ENCODE results near the gene IL23R.
"Not testable (repeated sequence)": the region's sequence is repeated elsewhere in the genome, so short reads cannot be mapped to it uniquely, and the experiment has no call there.

IL23R gene

DNA sequence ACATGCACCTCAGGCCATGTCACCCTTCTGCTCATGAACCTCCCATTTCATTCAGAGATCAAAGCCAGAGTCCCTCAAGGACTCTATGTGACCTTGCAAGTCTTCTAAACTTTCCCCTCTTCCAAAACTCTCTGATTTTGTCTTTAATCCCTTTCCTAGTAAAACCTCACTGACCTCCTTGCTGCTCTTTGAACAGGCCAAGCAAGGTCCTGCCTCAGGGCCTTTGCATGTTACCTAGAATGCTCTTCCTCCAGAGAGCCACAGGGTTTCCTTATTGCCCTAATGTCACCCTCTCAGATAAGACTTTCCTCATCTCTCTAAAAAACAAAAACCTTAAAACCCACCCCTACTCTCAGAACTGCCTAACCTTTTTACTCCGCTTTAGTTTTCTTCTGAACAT lies 26.6 kb downstream of the IL23R start:
- DNase-seq (ENCODE audit: low spot score): no peak

DNA sequence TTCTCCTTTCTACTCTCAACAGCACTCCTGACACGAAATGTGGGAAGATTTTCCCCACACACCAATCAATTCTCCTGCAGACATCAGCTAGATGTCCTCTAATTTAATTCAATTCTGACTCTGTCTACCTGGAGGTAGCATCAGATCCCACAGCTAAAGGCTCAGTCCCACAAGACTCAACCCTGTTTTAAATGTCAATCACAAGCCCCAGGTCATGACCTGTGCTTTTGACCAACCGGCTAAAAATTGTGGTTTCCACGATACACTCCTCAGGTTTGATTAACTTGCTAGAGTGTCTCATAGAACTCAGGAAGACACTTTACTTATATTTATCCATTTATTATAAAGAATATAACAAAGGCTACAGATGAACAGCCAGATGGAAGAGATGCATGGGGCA lies 27.4 kb downstream of the IL23R start:
- DNase-seq (ENCODE audit: low spot score): no peak

- DNase-seq (ENCODE audit: low spot score): no peak
Observed at GRCh38 chr1:67194209-67194863, 28.1 kb downstream of the IL23R start.

DNA sequence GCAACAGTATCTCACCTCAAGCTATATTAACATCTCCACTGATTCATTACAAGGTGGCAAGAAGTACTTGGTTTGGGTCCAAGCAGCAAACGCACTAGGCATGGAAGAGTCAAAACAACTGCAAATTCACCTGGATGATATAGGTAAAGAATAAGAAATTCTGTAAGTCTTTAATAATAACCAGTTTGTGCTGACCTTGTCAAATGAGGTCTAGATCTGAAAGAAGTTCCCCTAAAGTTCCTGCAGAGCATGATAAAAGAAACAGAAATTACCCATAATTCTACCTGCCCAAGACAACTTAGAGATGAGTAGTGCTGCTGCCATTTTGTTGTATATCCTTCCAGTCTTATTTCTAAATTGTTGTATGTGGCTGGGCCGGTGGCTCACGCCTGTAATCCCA lies 34.5 kb downstream of the IL23R start:
- DNase-seq (ENCODE audit: low spot score): no peak

DNA sequence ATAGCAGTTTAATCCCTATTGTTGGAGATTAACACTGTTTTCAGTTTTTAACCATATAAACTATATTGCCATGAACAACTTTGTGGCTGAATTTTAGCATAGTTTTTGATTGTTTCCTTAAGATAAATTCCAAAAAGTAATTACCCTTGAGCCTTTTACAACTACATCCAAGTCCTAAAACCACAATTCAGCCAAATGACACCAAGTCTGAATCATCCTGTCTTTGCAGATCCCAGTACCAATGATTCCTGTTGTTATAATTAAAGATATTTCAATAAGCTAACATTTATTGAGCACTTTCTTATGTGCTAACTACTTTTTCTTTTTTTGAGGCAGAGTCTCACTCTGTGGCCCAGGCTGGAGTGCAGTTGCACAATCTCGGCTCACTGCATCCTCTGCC lies 35.6 kb downstream of the IL23R start:
- DNase-seq (ENCODE audit: low spot score): no peak

DNA sequence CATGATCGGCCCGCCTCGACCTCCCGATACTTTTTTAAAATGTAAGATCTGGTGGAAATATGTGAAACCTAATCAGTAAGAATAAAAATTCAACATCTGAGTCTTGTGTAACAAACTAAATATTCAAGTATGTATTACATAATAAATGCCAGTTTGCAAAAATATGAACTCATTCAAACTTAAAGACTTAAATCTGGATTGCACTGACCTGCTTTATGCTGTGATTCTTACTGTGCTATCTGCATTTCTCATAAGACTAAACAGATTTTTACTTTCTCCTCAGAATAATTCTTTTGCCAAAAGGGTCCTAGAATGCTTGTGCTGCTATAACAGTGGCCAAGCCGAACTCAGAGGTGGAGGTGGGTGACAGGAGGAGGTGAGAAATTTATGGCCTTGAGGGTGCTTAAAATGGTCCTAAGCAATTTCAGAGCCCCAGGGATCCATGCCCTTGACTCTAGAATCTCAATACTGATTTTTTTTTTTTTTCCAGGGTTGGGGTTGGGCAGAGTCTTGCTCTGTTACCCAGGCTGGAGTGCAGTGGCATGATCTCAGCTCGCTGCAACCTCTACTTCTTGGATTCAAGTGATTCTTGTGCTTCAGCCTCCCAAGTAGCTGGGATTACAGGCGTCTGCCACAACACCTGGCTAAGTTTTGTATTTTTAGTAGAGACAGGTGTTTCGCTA lies 38.2 kb downstream of the IL23R start:
- no peak for DNase-seq (ENCODE audit: low spot score)

- DNase-seq (ENCODE audit: low spot score): not testable (repeated sequence)
Observed at GRCh38 chr1:67207398-67207797, 41.1 kb downstream of the IL23R start.

GRCh38 chr1:67208217-67208616 lies 42.0 kb downstream of the IL23R start:
- DNase-seq (ENCODE audit: low spot score): no peak

DNA sequence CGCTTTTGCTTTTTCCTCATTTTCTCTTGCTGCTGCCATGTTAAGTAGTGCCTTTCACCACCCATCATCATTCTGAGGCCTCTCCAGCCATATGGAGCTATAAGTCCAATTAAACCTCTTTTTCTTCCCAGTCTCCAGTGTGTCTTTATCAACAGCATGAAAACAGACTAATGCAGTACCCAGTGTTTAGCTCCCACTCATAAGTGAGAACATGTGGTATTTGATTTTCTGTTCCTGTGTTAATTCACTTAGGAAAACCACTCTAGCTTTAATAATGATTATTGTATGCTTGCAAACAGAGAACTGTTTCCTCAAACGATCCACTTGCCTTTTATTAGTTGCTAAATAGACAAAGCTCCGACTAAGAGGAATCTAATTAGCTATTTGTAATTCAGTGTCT lies 43.3 kb downstream of the IL23R start:
- DNase-seq (ENCODE audit: low spot score): no peak

DNA sequence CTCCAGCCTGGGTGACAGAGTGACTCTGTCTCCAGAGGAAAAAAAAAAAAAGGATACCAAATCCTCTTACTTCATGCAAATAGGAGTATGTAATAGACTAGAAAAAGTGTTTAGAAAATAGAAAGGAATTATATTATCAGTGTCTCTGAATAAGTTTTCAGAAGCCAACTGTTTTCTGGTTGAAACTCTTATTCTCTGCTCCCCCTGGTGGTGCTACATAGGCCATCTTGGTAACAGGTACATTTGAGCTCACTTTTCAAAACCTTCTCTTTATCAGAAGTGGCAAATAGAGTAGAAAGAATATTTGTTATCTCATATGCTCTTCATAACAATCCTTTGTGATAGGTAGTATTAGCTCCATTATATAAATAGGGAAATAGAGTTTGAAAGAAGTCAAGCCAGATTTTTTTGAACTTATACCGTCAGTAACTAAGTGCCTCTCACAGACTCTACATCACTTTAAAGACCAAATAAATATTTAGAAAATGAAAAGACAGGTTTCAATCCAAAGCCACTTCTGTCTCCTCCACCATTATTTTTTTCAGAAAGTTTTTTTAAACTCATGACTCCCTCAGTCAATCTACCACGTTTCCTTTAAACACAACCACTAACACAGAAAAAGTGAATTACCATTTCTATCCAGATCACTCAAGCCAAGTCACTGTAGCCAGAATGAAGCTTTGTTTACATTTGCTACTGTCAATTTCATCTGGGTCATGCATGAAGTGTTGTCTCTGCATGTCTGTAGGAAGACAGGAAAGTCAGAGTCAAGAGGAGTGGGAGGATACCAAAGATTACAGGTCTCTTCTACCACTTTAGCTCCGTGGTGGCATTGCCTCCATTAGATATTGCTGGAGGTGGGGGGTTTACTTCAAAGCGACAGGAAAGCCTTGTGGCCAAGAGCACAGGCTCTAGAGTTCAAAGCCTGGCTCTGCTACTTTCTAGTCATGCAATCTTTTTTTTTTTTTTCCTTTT lies 45.6 kb downstream of the IL23R start:
- DNase-seq (ENCODE audit: low spot score): no peak

- peak; percentile 34 for DNase-seq (ENCODE audit: low spot score)
Observed at GRCh38 chr1:67213164-67213563, 46.9 kb downstream of the IL23R start.

DNA sequence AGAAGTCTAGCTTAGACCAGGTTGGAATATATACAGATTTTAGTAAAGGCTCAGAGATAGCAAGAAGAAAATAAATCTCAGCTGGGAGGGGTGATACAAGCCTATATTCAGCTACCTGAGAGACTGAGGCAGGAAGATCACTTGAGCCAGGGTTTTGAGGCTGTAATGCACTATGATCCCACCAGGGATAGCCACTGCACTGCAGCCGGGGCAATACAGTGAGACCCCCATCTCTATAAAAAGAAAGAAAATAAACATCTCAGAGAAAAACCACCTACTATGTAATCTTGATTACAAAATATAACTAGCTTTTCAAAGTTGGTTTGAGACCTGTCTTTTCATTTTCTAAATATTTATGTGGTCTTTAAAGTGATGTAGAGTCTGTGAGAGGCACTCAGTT lies 47.7 kb downstream of the IL23R start:
- DNase-seq (ENCODE audit: low spot score): no peak

- DNase-seq (ENCODE audit: low spot score): no peak
Observed at GRCh38 chr1:67214420-67215174, 48.3 kb downstream of the IL23R start.

DNA sequence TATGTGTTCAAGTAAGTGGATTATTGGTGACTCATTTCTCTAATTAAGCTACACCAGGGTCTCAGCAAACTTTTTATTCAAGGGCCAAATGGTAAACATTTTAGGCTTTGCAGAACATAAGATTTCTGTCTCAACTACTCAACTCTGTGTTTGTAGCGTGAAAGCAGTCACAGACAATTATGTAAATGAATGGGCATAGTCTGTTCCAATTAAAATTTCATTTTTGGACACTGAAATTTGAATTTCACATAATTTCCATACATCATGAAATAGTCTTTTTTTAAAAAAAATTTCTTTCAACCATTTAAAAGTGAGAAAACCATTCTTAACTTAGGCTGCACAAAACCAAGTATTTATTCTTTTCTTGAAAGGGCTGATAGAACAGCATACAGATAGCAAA lies 50.1 kb downstream of the IL23R start:
- DNase-seq (ENCODE audit: low spot score): no peak

DNA sequence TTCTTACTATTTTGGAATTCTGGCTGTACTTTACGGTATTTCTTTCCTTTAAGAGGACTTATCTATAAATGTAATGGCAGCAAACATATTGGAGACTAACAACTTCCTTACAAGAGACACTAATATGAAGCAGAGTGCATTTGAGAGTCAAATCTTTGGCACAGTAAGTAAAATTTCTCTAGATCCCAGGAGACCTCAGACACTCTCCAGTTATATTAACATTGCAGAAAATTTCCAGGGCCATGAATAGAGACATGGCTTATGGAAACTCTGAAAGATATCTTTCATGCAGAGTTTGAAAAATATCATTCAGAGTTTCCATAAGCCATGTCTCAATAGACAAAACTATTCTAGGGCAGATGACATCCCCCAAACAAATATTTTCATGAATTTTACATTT lies 51.2 kb downstream of the IL23R start:
- DNase-seq (ENCODE audit: low spot score): no peak

- no peak for DNase-seq (ENCODE audit: low spot score)
Observed at GRCh38 chr1:67217938-67218337, 51.7 kb downstream of the IL23R start.

- no peak for DNase-seq (ENCODE audit: low spot score)
Observed at GRCh38 chr1:67224856-67225255, 58.6 kb downstream of the IL23R start.

- no peak for DNase-seq (ENCODE audit: low spot score)
Observed at GRCh38 chr1:67226688-67227087, 60.4 kb downstream of the IL23R start.

DNA sequence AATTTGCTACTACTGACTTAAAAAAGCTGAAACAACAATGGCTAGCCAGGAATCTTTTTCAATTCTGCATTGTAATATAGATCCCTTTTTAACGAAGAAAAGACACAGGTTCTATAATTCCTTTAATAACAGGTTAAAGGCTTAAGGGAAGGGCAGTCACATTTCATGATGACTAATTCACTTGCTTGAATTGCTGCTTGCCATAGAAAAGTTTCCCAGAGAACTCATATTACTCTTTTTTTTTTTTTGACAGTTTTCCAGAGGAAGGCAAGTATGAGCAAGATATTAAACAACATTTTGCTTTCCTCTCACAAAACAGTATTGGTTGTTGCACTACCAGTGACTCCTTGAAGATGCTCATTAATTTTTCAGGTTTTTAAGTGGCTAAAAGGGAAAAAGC lies 60.9 kb downstream of the IL23R start:
- no peak for DNase-seq (ENCODE audit: low spot score)

- DNase-seq (ENCODE audit: low spot score): no peak
Observed at GRCh38 chr1:67228791-67229190, 62.5 kb downstream of the IL23R start.

GRCh38 chr1:67230539-67230938 lies 64.3 kb downstream of the IL23R start:
- DNase-seq (ENCODE audit: low spot score): no peak

- DNase-seq (ENCODE audit: low spot score): no peak
Observed at GRCh38 chr1:67236277-67236676, 70.0 kb downstream of the IL23R start.
